Measurements from ENCODE around the gene SUPT16H. TPM values are rescaled to one million over a fixed set of nuclear protein-coding genes. Genes with fewer than 3 reads are reported as not detected.

SUPT16H gene
- 10 to 100 TPM; 43.2 to 91.2 (median 59.3) TPM for polyA plus RNA-seq

DNA sequence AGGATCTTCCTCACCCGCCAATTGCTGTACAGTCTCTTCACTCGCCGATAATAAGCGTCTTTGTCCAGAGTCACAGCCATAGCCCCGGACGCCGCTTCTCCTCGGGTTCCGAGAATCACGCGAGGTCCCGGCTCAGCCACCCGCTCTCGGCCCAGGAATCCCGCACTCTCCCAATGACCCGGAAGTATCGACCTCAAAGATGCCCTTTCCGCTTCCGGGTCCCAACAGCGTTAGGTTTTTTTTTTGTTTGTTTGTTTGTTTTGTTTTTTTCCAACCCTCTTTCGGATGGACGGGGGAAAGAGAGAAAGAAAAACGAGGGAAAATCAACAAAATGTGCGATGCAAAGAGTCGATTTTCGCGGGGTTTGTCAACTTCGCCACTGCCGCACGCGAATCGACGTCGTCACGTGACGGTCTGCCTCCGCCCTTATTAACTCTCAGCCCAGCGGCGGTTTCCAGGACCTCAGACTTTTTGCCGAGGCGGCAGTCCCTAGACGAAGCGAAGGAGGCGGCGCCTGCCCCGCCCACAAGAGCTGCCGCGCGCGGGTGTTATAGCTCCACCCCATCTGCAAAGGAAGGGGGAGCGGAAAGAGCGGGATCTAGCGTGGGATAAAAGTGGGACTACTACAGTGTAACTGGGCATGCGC lies at the start of gene SUPT16H:
Gene SUPT16H, minus strand, starts transcription at position 172 of the 646 bp plus-strand sequence. Its CDS starts 92 bp downstream, at position 80.
- no peaks in the 10 kb centered on the region for H3K9me3 Mint-ChIP-seq
- H3K4me1 Mint-ChIP-seq = peaks cover 28 to 51% of the 10 kb centered on the region in 2 donors
- H3K36me3 Mint-ChIP-seq = peaks cover 0 to 7% (median 3%) of the 10 kb centered on the region in 3 donors
- H3K27me3 Mint-ChIP-seq (ENCODE audit: low read depth in 3 of 3) = peaks cover 11 to 20% (median 16%) of the 10 kb centered on the region in 3 donors
- H3K4me3 Mint-ChIP-seq = peak within 1 kb of the TSS; percentile 96 to 100 (median 97)
- peak within 1 kb of the TSS; percentile 98 to 99 (median 99) for H3K27ac Mint-ChIP-seq
- peak; percentile 91 to 92 (median 92) for DNase-seq

DNA sequence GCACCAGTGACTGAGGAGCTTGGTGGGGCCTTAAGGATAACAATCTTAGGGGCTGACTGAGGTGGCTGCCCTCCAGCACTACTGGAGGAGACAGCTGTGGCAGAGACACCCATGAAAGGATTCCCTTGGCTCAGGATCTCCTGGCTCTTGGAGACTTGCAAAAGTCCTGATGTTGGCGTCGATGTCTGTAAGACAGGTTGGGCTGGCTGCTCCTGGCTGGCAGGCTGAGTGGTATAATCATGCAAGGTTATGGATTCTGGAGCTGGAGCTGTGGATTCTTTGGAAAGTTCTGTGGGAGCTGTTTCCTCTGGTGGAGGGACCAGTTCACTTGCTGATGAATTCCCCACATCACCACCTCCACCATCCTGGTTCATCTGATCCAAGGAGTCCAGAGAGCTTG lies 47.3 kb upstream of the SUPT16H start:
- Mint-ChIP-seq H3K4me1 (peaks cover 24 to 37% of the 10 kb centered on the region in 2 donors), H3K36me3 (peaks cover 7 to 27% (median 10%) of the 10 kb centered on the region in 3 donors), H3K9me3 (no peaks in the 10 kb centered on the region), H3K4me3 (no peak overlapping the region), H3K27me3 (ENCODE audit: low read depth in 3 of 3) (peaks cover 0 to 3% (median 0%) of the 10 kb centered on the region in 3 donors), H3K27ac (no peak overlapping the region)
- no peak for DNase-seq

DNA sequence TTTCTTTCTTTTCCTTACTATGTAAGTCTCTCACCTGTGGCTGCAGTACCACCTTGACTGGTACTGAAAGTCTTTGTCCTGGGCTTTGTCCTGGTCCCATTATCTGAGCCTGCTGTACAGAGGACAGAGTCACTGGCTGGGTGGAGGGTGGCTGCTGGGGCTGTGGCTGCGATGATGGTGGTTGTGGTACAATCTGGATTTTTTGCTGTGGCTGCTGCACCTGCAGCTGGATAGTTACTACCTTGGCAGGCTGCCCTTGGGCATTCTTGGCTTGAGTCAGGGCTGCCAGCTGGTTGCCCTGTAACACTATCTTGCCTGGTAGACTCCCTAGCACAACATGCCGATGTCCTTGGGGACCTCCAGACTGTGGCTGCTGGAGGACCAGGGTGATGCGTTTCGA lies 45.1 kb upstream of the SUPT16H start:
- peaks cover 9 to 15% of the 10 kb centered on the region in 2 donors for H3K4me1 Mint-ChIP-seq
- H3K4me3 Mint-ChIP-seq = no peak overlapping the region
- no peaks in the 10 kb centered on the region for H3K9me3 Mint-ChIP-seq
- H3K27me3 Mint-ChIP-seq (ENCODE audit: low read depth in 3 of 3) = peaks cover 0 to 3% (median 0%) of the 10 kb centered on the region in 3 donors
- no peak overlapping the region for H3K27ac Mint-ChIP-seq
- H3K36me3 Mint-ChIP-seq = peaks cover 12 to 44% (median 15%) of the 10 kb centered on the region in 3 donors
- DNase-seq = no peak

DNA sequence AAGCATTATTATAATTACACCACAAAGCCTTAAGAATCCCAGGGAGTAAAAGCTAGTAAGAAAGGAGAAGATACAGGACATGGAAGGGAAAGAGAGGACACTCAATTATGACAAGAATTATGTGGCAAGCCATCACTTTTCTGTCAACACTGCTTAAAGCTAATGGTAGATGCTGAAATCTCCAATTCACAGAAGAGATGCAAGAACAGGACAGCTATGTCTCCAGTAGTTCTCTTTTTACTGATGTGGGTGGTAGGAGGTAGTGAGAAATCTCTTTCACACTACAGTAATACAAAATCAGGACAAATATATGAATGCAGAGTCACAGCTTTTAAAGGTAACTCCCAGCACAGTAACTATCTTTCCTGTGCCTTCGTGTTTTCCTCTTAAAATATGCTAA lies 42.9 kb upstream of the SUPT16H start:
- Mint-ChIP-seq H3K9me3 (no peaks in the 10 kb centered on the region), H3K4me3 (no peak overlapping the region), H3K4me1 (peaks cover 2 to 7% of the 10 kb centered on the region in 2 donors), H3K36me3 (peaks cover 16 to 54% (median 17%) of the 10 kb centered on the region in 3 donors), H3K27ac (peak overlapping the region in 2 of 6 donors; percentile 39 to 52), H3K27me3 (ENCODE audit: low read depth in 3 of 3) (peaks cover 0 to 3% (median 0%) of the 10 kb centered on the region in 3 donors)
- no peak for DNase-seq

GRCh38 chr14:21419528-21419927 lies 35.7 kb upstream of the SUPT16H start:
- H3K27ac Mint-ChIP-seq = no peak overlapping the region
- no peaks in the 10 kb centered on the region for H3K9me3 Mint-ChIP-seq
- no peaks in the 10 kb centered on the region for H3K4me1 Mint-ChIP-seq
- H3K36me3 Mint-ChIP-seq = peaks cover 16 to 40% (median 18%) of the 10 kb centered on the region in 3 donors
- no peak for DNase-seq
- H3K4me3 Mint-ChIP-seq = no peak overlapping the region
- peaks cover 0 to 1% (median 0%) of the 10 kb centered on the region in 3 donors for H3K27me3 Mint-ChIP-seq (ENCODE audit: low read depth in 3 of 3)

GRCh38 chr14:21415329-21415728 lies 31.5 kb upstream of the SUPT16H start:
- peaks cover 25 to 47% (median 33%) of the 10 kb centered on the region in 3 donors for H3K36me3 Mint-ChIP-seq

DNA sequence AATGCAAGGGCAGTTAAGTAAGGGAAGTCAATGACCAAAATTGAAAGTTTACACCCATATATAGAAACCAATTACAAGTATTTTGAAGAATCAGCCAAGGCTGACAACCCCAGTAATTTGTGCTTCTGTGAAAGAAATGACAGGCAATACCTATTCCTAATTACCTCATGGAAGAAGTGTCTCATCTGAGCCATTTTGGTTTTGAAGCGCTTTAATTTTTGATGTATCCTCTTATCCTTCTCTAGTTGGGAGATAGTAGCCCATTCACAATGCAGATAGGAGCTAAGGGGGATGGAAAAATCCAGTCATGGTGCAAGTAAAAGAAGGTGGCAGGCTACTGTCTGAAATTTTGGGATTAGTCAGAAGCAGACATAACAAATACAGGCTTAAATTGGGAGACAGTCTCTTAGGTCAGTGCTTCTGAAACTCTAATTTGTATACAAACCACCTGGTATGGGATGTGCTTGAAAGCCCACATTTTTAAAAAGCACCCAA lies 30.4 kb upstream of the SUPT16H start:
- Mint-ChIP-seq H3K36me3 (peaks cover 29 to 51% (median 43%) of the 10 kb centered on the region in 3 donors), H3K27ac (no peak overlapping the region), H3K27me3 (ENCODE audit: low read depth in 3 of 3) (no peaks in the 10 kb centered on the region), H3K4me1 (no peaks in the 10 kb centered on the region), H3K4me3 (no peak overlapping the region), H3K9me3 (no peaks in the 10 kb centered on the region)
- no peak for DNase-seq

More at GRCh38 chr14:21415329-21415728, 31.5 kb upstream of the SUPT16H start:
- Mint-ChIP-seq H3K4me3 (no peak overlapping the region), H3K27me3 (ENCODE audit: low read depth in 3 of 3) (no peaks in the 10 kb centered on the region), H3K27ac (no peak overlapping the region), H3K9me3 (no peaks in the 10 kb centered on the region), H3K4me1 (no peaks in the 10 kb centered on the region)
- no peak for DNase-seq

GRCh38 chr14:21408147-21408546 lies 24.3 kb upstream of the SUPT16H start:
- Mint-ChIP-seq H3K27ac (no peak overlapping the region), H3K9me3 (no peaks in the 10 kb centered on the region), H3K4me1 (no peaks in the 10 kb centered on the region), H3K27me3 (ENCODE audit: low read depth in 3 of 3) (peaks cover 0 to 1% (median 0%) of the 10 kb centered on the region in 3 donors), H3K4me3 (no peak overlapping the region), H3K36me3 (peaks cover 34 to 70% (median 59%) of the 10 kb centered on the region in 3 donors)
- no peak for DNase-seq

GRCh38 chr14:21406213-21406612 lies 22.4 kb upstream of the SUPT16H start:
- Mint-ChIP-seq H3K36me3 (peaks cover 42 to 74% (median 66%) of the 10 kb centered on the region in 3 donors), H3K27ac (no peak overlapping the region), H3K4me3 (no peak overlapping the region), H3K9me3 (no peaks in the 10 kb centered on the region), H3K27me3 (ENCODE audit: low read depth in 3 of 3) (peaks cover 0 to 1% (median 0%) of the 10 kb centered on the region in 3 donors), H3K4me1 (no peaks in the 10 kb centered on the region)
- DNase-seq = no peak

- Mint-ChIP-seq H3K27ac (peak overlapping the region in 1 of 6 donors; percentile 34), H3K9me3 (no peaks in the 10 kb centered on the region), H3K27me3 (ENCODE audit: low read depth in 3 of 3) (peaks cover 0 to 1% (median 0%) of the 10 kb centered on the region in 3 donors), H3K36me3 (peaks cover 44 to 74% (median 66%) of the 10 kb centered on the region in 3 donors), H3K4me3 (no peak overlapping the region), H3K4me1 (no peaks in the 10 kb centered on the region)
- DNase-seq = no peak
Observed at GRCh38 chr14:21405097-21405496, 21.3 kb upstream of the SUPT16H start.

- H3K27ac Mint-ChIP-seq = no peak overlapping the region
- H3K9me3 Mint-ChIP-seq = no peaks in the 10 kb centered on the region
- peaks cover 52 to 73% (median 63%) of the 10 kb centered on the region in 3 donors for H3K36me3 Mint-ChIP-seq
- H3K4me3 Mint-ChIP-seq = no peak overlapping the region
- DNase-seq = no peak
- H3K27me3 Mint-ChIP-seq (ENCODE audit: low read depth in 3 of 3) = peaks cover 0 to 1% (median 0%) of the 10 kb centered on the region in 3 donors
- H3K4me1 Mint-ChIP-seq = no peaks in the 10 kb centered on the region
Observed at GRCh38 chr14:21399311-21399870, 15.6 kb upstream of the SUPT16H start.

- Mint-ChIP-seq H3K27ac (no peak overlapping the region), H3K4me1 (no peaks in the 10 kb centered on the region), H3K36me3 (peaks cover 53 to 76% (median 66%) of the 10 kb centered on the region in 3 donors), H3K9me3 (no peaks in the 10 kb centered on the region), H3K27me3 (ENCODE audit: low read depth in 3 of 3) (no peaks in the 10 kb centered on the region), H3K4me3 (no peak overlapping the region)
- no peak for DNase-seq
Observed at GRCh38 chr14:21398901-21399300, 15.1 kb upstream of the SUPT16H start.

GRCh38 chr14:21395450-21395849 lies 11.6 kb upstream of the SUPT16H start:
- Mint-ChIP-seq H3K9me3 (no peaks in the 10 kb centered on the region), H3K27ac (no peak overlapping the region), H3K27me3 (ENCODE audit: low read depth in 3 of 3) (no peaks in the 10 kb centered on the region), H3K4me1 (no peaks in the 10 kb centered on the region), H3K36me3 (peaks cover 34 to 77% (median 60%) of the 10 kb centered on the region in 3 donors), H3K4me3 (no peak overlapping the region)
- no peak for DNase-seq
